Muscle layer of duodenum (tissue), 2 donors: ENCODE measurements around the gene TTC7B.
A peak's percentile ranks its signal among the peaks of the same experiment; 100 is the strongest.

Source experiments
- H3K27ac ChIP-seq: one replicate; pipeline ENCODE4 v1.7.0; 2013; ENCODE audit warnings: mild to moderate bottlenecking, low read length
- H3K27me3 ChIP-seq: one replicate; pipeline ENCODE4 v1.7.0; 2013; ENCODE audit warnings: low read depth, mild to moderate bottlenecking, control low read depth, low read length
- H3K36me3 ChIP-seq, 2 donors: one replicate each; pipeline ENCODE4 v1.7.0; 2013; ENCODE audit warnings: low read length in 2 of 2, control low read depth in 1 of 2, mild to moderate bottlenecking in 1 of 2; ENCODE audit not compliant: insufficient read depth in 2 of 2, control insufficient read depth in 1 of 2
- H3K4me1 ChIP-seq, 2 donors: one replicate each; pipeline ENCODE4 v1.7.0; 2013; ENCODE audit warnings: low read length in 2 of 2, mild to moderate bottlenecking in 2 of 2, control low read depth in 1 of 2, moderate library complexity in 1 of 2; ENCODE audit not compliant: insufficient read depth in 2 of 2, control insufficient read depth in 1 of 2
- H3K4me3 ChIP-seq, 2 donors: one replicate each; pipeline ENCODE4 v1.7.0; 2013; ENCODE audit warnings: low read length in 2 of 2, low read depth in 1 of 2, mild to moderate bottlenecking in 1 of 2
- H3K9me3 ChIP-seq, 2 donors: one replicate each; pipeline ENCODE4 v1.7.0; 2013; ENCODE audit warnings: low read length in 2 of 2, control low read depth in 1 of 2, mild to moderate bottlenecking in 1 of 2; ENCODE audit not compliant: control insufficient read depth in 1 of 2
- donor health status: healthy.

TTC7B gene

GRCh38 chr14:90677484-90678050, 138.7 kb downstream of the TTC7B start:
- H3K4me3 ChIP-seq: no peak overlapping the region
- no peaks in the 10 kb centered on the region for H3K27me3 ChIP-seq
- peaks cover 0 to 4% of the 10 kb centered on the region in 2 donors for H3K36me3 ChIP-seq
- H3K9me3 ChIP-seq: no peaks in the 10 kb centered on the region
- peak overlapping the region; percentile 68 for H3K27ac ChIP-seq
- peaks cover 0 to 6% of the 10 kb centered on the region in 2 donors for H3K4me1 ChIP-seq

GRCh38 chr14:90676912-90677311, 139.3 kb downstream of the TTC7B start:
- Histone ChIP-seq H3K9me3 (no peaks in the 10 kb centered on the region), H3K27me3 (no peaks in the 10 kb centered on the region), H3K4me3 (no peak overlapping the region), H3K27ac (peak overlapping the region; percentile 68), H3K36me3 (peaks cover 0 to 4% of the 10 kb centered on the region in 2 donors), H3K4me1 (peaks cover 2 to 6% of the 10 kb centered on the region in 2 donors)

DNA sequence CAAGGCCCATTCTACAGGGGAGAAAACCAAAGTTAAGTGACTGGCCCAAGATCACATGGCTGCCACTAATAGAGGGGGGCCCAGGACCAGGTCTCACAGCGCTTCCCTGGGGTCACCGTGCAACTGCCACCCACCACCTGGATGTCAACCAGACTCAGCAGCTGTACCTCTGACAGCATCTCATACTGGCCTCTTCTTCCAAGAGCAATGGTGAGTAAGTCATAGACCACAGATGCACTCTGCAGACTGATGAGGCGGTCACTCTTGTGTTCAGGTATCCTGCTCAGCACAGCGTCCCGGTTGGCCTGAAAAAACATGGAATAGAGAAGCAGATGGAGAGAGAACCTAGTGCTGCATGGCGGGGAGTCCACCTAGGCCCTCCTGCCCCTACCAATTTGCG, 139.9 kb downstream of the TTC7B start:
- Histone ChIP-seq H3K4me1 (peaks cover 6 to 8% of the 10 kb centered on the region in 2 donors), H3K36me3 (peaks cover 0 to 4% of the 10 kb centered on the region in 2 donors), H3K27ac (no peak overlapping the region), H3K9me3 (no peaks in the 10 kb centered on the region), H3K4me3 (no peak overlapping the region), H3K27me3 (no peaks in the 10 kb centered on the region)

GRCh38 chr14:90675399-90675798, 140.8 kb downstream of the TTC7B start:
- no peak overlapping the region for H3K4me3 ChIP-seq
- H3K9me3 ChIP-seq: no peaks in the 10 kb centered on the region
- H3K4me1 ChIP-seq: peaks cover 6 to 16% of the 10 kb centered on the region in 2 donors
- peaks cover 0 to 4% of the 10 kb centered on the region in 2 donors for H3K36me3 ChIP-seq
- H3K27me3 ChIP-seq: no peaks in the 10 kb centered on the region
- no peak overlapping the region for H3K27ac ChIP-seq

DNA sequence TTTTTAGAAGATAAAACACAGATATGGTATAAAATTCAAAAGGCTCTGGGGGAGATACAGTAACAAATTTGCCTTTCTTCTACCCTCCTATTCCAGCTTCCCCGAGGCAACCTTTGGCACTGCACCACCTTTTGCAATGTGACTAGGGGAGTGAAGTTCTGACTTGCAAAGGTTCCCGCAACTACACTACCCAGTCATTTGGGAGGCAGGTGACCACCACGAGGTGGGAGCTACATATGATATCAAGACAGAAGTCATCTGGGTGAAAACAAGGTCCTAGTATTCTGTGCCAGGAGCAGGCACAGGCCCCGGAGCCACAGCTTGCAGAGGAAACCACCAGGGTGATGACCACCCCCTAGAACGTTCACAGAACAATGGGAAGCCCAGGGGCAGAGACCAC, 141.5 kb downstream of the TTC7B start:
- peaks cover 6 to 16% of the 10 kb centered on the region in 2 donors for H3K4me1 ChIP-seq
- no peak overlapping the region for H3K27ac ChIP-seq
- H3K27me3 ChIP-seq: no peaks in the 10 kb centered on the region
- no peak overlapping the region for H3K4me3 ChIP-seq
- peaks cover 0 to 4% of the 10 kb centered on the region in 2 donors for H3K36me3 ChIP-seq
- no peaks in the 10 kb centered on the region for H3K9me3 ChIP-seq

GRCh38 chr14:90674043-90674670, 142.1 kb downstream of the TTC7B start:
- Histone ChIP-seq H3K27ac (no peak overlapping the region), H3K4me1 (peaks cover 6 to 16% of the 10 kb centered on the region in 2 donors), H3K27me3 (no peaks in the 10 kb centered on the region), H3K4me3 (no peak overlapping the region), H3K9me3 (no peaks in the 10 kb centered on the region), H3K36me3 (peaks cover 0 to 4% of the 10 kb centered on the region in 2 donors)

DNA sequence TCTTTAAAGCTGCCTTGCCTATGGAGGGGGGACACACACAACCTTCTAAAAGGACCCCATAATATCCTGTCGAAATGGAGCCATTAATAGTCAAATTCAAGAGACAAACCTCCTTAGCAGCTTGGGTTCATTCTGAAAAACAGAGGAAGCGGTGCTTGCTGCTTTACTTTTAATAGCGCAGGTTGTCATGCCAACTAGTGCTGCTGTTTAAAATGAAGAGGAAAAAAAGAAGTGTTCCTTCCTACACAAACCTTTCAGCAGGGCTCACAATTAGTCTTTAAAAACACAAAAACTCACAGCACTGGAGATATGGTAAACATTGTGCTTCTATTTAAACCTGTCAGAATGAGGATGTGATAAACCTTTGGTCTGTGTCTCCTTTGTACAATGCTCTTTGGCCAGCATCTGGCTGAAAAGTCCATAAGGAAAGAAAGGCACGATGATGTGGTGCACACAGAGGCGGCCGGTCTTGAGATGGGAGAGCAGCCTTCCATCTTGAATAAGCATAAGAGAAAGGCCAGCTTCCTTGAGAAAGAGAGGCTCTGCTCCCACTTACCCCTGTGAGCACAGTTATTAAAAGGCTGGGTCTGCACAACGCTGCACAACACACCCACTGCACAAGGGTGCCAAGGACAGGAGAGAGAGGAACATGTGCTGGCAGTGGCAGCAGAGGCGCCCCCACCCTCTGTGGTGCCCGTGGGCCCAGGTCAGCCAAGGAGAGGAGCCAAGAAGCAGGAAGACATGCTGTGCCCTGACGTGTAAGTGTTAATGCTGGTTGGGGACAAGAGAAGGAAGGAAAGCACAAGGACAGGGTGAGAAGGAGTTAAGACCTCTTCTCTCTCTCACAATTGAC, 144.6 kb downstream of the TTC7B start:
- Histone ChIP-seq H3K4me3 (no peak overlapping the region), H3K9me3 (no peaks in the 10 kb centered on the region), H3K4me1 (peaks cover 0 to 16% of the 10 kb centered on the region in 2 donors), H3K36me3 (peaks cover 0 to 11% of the 10 kb centered on the region in 2 donors), H3K27me3 (no peaks in the 10 kb centered on the region), H3K27ac (no peak overlapping the region)

DNA sequence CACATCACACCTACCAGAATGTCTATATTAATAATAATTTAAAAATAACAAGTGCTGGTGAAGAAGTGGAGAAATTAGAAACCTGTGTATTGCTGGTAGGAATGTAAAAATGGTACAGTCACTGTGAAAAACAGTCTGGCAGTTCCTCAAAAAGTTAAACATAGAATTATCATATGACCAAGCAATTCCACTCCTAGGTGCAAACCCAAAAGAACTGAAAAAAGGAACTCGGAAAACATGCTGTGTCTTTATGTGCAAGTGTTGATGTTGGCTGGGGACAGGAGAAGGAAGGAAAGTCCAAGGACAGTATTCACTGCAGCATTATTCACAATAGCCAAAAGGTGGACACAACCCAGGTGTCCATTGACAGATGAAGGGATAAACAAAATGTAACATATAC, 146.5 kb downstream of the TTC7B start:
- Histone ChIP-seq H3K9me3 (no peaks in the 10 kb centered on the region), H3K27ac (no peak overlapping the region), H3K4me1 (peaks cover 0 to 16% of the 10 kb centered on the region in 2 donors), H3K27me3 (no peaks in the 10 kb centered on the region), H3K36me3 (peaks cover 0 to 11% of the 10 kb centered on the region in 2 donors), H3K4me3 (no peak overlapping the region)

- Histone ChIP-seq H3K36me3 (peaks cover 0 to 7% of the 10 kb centered on the region in 2 donors), H3K4me3 (no peak overlapping the region), H3K9me3 (no peaks in the 10 kb centered on the region), H3K27ac (no peak overlapping the region), H3K27me3 (no peaks in the 10 kb centered on the region), H3K4me1 (peaks cover 0 to 17% of the 10 kb centered on the region in 2 donors)
Measured at GRCh38 chr14:90666571-90666970, 149.7 kb downstream of the TTC7B start.

- Histone ChIP-seq H3K9me3 (no peaks in the 10 kb centered on the region), H3K4me1 (peaks cover 0 to 16% of the 10 kb centered on the region in 2 donors), H3K4me3 (no peak overlapping the region), H3K27ac (no peak overlapping the region), H3K27me3 (no peaks in the 10 kb centered on the region), H3K36me3 (peaks cover 0 to 7% of the 10 kb centered on the region in 2 donors)
Measured at GRCh38 chr14:90665321-90666000, 150.8 kb downstream of the TTC7B start.

- H3K27me3 ChIP-seq: no peaks in the 10 kb centered on the region
- no peak overlapping the region for H3K4me3 ChIP-seq
- H3K27ac ChIP-seq: no peak overlapping the region
- peaks cover 0 to 16% of the 10 kb centered on the region in 2 donors for H3K4me1 ChIP-seq
- H3K9me3 ChIP-seq: no peaks in the 10 kb centered on the region
- H3K36me3 ChIP-seq: peaks cover 0 to 7% of the 10 kb centered on the region in 2 donors
Measured at GRCh38 chr14:90664911-90665310, 151.3 kb downstream of the TTC7B start.
